GM10266 (cell line): Measurements from ENCODE around the gene LSM7.
"Not testable (repeated sequence)": the region's sequence is repeated elsewhere in the genome, so short reads cannot be mapped to it uniquely, and the experiment has no call there.

Experiments used
- DNase-seq: peaks from one replicate; pipeline ENCODE4 v3.0.0; 2012; ENCODE audit errors: extremely low spot score
- TF ChIP-seq, protein P1 (sequence below): IDR thresholded peaks from 2 replicates; pipeline ENCODE4 v1.5.1; 2012; ENCODE audit warnings: mild to moderate bottlenecking, low read depth; ENCODE audit not compliant: control insufficient read depth, insufficient read depth; ENCODE audit errors: missing control alignments

The LSM7 gene

GRCh38 chr19:2286402-2287140 lies 41.8 kb downstream of the LSM7 start:
- TF ChIP-seq, protein P1, sequence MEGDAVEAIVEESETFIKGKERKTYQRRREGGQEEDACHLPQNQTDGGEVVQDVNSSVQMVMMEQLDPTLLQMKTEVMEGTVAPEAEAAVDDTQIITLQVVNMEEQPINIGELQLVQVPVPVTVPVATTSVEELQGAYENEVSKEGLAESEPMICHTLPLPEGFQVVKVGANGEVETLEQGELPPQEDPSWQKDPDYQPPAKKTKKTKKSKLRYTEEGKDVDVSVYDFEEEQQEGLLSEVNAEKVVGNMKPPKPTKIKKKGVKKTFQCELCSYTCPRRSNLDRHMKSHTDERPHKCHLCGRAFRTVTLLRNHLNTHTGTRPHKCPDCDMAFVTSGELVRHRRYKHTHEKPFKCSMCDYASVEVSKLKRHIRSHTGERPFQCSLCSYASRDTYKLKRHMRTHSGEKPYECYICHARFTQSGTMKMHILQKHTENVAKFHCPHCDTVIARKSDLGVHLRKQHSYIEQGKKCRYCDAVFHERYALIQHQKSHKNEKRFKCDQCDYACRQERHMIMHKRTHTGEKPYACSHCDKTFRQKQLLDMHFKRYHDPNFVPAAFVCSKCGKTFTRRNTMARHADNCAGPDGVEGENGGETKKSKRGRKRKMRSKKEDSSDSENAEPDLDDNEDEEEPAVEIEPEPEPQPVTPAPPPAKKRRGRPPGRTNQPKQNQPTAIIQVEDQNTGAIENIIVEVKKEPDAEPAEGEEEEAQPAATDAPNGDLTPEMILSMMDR: no peak
- no peak for DNase-seq

GRCh38 chr19:2283835-2284507 lies 44.4 kb downstream of the LSM7 start:
- no peak for DNase-seq
- TF ChIP-seq, protein P1: no peak

- no peak for DNase-seq
- TF ChIP-seq, protein P1: no peak
Measured at GRCh38 chr19:2282862-2283237, 45.5 kb downstream of the LSM7 start.

GRCh38 chr19:2282062-2282861 lies 46.1 kb downstream of the LSM7 start, which contains the start of gene PEAK3:
Gene PEAK3 (minus strand): TSS chr19:2282175. CDS start chr19:2280931, 1,244 bp downstream.
- TF ChIP-seq, protein P1: no peak
- DNase-seq: peak; percentile 70

DNA sequence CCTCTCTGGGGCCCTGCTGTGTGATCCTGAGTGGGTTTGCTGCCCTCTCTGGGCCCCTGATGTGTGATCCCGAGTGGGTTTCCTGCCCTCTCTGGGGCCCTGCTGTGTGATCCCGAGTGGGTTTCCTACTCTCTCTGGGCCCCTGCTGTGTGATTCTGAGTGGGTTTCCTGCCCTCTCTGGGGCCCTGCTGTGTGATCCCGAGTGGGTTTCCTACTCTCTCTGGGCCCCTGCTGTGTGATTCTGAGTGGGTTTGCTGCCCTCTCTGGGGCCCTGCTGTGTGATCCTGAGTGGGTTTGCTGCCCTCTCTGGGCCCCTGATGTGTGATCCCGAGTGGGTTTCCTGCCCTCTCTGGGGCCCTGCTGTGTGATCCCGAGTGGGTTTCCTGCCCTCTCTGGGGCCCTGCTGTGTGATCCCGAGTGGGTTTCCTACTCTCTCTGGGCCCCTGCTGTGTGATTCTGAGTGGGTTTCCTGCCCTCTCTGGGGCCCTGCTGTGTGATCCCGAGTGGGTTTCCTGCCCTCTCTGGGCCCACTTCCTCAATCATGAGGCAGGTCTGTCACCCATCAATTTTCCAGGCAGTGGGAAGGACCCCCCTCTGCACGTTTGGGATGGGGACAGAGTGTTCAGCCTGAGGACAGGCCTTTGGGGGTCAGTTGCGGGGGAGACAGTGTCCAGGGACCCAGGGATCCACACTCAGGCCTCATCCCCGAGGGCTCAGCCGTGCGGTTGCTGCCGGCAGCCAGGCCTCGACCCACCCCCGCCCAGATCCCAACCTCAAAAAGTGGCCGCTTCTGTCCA lies 46.9 kb downstream of the LSM7 start:
- not testable (repeated sequence) for DNase-seq

- TF ChIP-seq, protein P1: no peak
- no peak for DNase-seq
Measured at GRCh38 chr19:2280633-2281264, 47.6 kb downstream of the LSM7 start.
